GM18508 (cell line): ENCODE results near the gene BUD23.
"Not testable (repeated sequence)": the region's sequence is repeated elsewhere in the genome, so short reads cannot be mapped to it uniquely, and the experiment has no call there.

Experiments
- ATAC-seq: cut with Tn5 transposase; IDR thresholded peaks from one replicate; pipeline ENCODE4 v1.9.1; 2021; ENCODE audit warnings: moderate number of reproducible peaks; ENCODE audit not compliant: insufficient read depth, unreplicated experiment

The BUD23 gene

DNA sequence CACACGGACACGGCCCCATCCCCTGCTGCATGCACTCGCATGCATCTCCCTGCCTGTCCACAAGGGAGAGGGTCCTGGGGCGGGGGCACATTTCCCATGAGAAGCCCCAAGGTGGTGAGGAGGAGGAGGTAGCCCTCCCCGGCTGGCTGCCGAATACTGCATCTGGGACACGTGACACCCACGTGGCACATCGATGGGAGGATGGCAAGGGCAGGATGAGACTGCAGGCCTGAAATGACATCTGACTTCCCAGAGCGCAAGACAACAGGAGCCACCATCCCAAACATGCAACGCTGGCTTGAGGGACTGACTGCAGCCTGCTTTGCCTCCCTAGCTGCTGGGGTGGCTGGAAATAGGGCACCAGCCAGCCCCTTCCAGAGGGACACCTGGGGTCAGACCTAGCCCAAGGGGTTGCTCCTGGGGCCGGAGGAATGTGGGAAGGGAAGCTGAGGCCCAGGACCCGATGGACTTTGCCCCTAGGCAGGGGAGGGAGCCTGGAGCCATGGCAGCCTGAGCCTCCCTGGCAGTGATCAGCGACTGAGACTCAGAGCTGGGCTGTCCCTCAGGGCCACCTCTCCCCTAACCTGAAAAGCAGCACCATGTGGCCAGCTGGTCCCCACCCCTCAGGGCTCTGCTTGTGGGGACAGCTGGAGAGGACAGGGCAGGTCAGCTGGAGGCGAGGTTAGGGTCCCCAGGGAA, 16.1 kb downstream of the BUD23 start:
- no peak for ATAC-seq

DNA sequence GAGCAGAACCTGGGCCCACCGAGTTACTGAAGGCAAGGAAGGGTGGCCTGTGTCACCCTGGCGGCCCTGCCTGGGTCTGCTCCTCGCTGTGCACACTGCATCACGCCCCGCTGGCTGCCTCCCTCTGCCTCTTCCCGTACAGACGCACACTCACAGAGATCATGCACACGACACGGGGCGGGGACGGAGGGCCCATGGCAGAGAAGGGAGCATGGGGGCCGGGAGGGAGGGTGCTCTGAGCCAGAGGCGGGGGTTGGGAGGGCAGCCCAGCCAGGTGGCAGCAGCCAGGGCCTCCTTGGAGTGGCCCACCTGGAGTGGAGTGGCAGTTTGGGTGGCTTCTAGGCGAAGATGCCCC, 16.6 kb downstream of the BUD23 start:
- ATAC-seq, result no peak

DNA sequence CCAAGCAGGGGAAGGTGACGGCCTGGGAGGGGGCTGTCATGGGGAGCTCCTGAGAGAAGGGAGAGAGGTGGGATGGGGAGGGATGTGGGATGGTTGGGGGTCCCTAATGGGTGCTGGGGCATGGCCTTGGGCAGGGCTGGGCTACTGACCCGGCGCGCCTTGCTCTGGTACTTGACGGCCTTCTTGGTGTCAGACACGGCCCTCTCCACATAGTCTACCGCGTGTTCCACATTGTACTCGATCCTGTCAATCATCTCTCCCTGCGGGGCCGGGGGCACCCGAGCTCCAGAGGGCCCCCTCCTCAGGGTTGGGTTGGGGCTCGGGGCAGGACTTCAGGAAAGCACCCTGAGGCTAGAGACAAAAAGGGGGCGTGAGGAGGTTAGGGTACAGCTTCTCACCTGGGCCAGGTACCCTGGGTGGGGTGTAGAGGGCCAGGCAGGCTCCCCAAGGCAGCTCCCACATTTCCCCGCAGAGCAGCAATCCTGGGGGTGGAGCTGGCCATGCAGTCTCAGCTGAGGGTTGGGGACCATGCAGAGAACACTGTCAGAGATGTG, 17.3 kb downstream of the BUD23 start:
- no peak for ATAC-seq

DNA sequence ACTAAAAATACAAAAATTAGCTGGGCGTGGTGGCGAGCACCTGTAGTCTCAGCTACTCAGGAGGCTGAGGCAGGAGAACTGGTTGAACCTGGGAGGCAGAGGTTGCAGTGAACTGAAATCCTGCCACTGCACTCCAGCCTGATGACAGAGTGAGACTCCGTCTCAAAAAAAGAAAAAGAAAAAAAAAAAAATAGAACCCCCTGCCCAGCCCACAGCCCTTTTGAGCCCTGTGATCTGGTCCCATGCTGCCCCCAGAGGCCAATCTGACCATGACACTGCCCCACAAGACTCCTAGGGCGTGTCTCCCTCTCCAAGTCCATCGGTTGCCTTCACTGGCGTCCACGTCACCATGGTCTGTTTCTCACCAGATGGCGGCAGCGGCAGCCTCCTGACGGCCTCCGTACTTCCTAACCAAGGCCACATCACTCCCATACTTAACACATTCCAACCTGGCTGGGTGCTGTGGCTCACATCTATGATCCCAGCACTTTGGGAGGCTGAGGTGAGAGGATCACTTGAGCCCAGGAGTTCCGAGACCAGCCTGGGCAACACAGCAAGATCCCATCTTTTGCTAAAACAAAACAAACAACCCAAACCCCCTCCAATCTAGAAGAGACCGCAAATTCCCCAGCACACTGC, 18.1 kb downstream of the BUD23 start:
- no peak for ATAC-seq

DNA sequence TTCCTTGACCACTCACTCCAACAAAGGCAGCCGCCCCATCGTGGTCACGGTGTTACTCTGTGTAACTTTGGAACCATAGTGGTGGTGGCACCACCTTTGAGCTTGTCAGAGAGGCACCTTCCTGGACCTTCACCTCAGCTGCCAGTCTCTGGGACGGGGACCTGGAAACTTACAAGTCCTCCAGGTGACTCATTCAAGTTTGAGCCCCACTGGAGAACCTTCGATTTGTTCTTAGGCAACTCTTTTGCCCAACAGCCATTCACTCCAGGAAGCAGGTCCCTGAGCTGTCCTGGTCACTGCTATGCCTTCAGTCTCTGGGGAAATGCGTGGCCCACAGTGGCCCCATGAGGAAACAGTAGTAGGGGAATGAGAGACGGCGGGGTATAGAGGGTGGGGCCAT, 18.8 kb downstream of the BUD23 start:
- no peak for ATAC-seq

DNA sequence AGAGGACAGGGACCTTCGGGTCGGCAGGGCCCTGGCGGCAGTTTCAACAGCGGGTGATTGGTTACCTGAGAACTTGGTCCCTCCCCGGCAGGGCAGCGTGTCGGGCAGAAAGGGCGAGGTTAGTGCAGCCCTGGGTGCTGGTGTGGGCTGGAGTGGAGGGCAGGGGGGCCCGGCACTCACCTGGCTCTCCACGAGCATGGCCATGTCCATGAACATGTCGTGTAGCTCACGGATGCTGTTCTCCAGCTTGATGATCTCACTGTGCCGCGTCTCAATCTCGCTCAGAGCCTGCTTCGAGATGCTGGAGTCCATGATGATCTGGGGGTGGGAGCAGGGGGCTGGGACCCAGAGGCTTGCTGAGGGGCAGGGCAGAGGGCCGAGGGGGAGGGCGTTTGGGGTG, 19.3 kb downstream of the BUD23 start:
- no peak for ATAC-seq

DNA sequence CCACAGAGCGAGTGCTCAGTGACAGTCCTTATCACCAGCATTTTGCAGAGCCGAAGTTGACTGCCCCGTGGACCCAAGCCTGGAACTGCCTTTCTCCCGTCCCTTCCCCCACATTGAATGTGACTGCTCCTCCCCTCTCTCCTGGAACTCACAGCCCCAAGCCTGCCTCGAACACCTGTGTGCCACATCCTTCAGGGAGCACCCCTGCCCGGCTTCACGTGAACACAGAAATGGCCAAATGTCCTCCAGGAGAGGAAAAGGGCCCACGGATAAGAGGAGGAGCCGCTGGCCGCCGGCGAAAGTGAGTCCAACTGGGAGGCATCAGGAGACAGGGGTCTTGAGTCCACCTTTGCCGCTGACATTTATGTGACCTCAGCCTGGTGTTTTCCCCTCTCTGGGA, 19.8 kb downstream of the BUD23 start:
- no peak for ATAC-seq

DNA sequence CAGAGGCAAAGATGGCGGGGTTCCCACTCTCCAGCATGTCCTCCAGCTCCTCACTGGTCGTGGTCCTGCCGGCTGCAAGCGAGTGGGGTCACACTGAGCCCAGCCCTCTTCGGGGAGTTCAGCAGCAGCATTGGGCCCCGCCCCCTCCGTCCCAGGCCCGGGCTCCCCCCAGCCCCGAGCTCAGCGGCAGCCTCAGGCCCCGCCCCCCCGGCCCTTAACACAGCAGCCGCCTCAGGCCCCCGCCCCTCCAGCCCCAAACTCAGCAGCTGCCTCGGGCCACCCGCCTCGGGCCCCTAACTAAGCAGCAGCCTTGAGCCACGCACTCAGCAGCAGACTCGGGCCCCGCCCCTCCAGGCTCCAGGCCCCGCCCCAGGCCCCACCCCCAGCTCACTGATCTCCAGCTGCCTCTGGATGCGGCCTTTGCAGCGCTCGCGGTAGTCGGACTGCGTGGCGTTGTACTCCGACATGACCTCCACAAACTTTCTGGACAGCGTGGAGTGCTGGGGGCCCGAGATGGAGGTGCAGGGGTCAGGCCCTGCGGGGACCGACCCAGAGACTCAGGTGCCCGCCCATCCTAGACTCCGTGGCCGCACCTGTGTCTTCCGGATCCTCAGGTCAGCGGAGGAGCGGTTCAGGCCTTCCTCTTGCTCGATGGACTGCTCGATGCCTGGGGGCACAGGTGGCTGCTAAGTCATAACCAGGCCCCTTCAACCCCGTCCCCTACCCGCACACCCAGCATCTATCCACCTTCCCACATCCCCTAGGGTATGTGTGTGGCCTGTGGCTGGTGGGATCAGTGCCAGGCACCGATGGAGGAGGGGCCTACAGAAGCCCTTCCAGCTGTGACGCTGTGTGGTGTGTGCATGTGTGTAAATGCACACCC, 20.6 kb downstream of the BUD23 start:
- ATAC-seq, result no peak

DNA sequence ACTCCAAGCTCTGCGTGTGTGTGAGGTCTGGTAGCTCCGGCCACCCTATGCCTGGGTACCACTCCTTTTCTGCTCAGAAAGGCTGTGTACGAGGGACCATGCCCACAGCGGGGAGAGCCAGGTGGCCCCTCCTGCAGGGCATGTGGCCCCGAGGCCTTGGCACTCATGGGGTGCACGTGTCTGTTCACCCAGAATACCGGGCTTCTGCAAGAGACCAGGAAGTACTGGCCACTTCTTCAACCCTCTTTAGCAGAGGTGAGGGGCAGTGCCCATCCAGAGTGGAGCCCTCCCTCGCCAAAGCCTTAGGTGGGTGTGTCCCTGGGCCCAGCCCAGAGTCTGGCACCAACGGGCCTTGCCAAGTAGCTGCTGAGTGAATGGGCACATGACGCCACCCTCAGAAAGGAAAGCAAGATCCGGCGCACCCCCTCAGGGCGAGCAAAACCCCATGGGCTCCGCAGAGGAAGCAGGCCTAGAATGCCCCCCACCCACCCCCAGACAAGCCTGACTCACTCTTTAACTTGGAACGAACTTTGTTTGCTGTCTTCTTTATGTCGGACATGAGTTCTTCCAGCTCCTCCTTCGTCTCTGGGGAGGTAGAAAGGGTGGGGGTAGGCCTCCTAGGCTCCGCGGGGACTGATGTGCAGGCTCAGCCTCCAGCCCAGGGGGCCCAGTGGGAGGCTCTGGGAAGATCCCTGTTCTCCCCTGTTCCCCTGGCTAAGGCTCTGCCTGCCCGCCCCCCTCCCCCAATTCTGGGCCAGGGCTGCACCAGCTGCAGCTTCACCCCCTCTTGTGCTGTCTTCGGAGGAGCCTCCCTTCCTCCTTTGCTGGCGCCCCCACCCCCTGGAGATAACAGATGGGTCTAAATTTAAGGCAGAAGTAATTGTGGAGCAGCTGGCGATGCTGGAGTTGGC, 21.5 kb downstream of the BUD23 start:
- no peak for ATAC-seq

DNA sequence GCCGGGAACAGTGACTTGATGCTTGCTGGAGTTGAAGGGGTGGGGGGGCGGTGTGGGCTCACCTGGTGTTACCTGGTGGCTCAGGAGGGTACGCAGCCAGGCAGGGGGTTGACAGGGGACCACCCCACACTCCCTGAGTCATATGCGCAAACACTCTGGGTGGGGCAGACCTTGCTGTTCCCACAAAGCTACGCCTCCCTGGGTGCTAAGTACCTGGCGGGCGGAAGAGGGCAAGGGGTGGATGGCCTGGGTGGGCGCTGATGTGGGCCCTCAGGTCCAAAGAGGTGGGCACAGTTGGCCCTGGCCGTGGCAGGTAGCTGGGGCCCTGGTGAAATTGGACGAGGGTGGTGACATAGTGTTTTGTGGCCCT, 22.1 kb downstream of the BUD23 start:
- no peak for ATAC-seq

DNA sequence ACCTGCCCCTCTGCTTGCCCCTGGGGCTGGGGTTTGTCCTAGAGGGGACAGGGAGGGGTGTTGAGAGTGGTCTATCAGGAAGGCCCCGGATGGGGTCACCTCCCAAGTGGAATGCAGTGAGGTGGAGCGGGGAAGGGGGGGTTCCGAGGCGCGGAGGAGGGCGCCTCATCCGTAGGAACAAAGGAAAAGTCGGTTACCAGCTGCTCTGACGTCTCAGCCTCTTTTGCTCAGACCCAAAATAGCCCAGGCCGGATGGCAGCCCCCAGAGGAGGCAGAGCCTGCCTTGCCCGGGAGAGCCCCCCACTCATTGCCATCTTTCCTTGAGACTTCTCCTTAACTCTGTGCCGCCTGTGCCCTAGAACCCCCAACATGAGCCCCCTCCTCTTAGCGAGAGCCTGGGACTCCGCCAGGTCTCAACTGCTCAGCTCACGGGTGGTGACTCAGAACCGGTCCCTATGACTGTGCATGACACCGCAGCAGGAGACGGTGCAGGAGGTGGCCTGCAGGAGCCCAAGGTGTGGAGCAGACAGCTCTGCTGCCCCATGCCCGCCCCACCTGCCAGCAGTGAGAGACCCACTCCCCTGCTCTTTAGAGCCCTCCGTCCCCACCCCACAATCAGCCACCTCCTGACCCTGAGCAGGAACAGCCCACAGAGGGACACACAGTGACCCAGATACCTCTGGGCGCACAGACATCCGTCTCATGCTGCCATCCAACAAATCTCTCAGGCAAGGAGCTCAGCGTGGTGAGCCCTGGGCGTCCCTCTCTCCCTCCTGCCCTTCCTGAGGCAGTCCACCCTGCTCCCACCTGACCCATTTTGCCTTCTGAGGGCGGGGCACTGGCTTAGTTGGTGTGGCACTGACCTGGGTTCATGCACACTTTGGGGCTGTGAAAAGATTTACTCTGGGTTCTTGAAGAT, 23.0 kb downstream of the BUD23 start:
- ATAC-seq, result no peak

DNA sequence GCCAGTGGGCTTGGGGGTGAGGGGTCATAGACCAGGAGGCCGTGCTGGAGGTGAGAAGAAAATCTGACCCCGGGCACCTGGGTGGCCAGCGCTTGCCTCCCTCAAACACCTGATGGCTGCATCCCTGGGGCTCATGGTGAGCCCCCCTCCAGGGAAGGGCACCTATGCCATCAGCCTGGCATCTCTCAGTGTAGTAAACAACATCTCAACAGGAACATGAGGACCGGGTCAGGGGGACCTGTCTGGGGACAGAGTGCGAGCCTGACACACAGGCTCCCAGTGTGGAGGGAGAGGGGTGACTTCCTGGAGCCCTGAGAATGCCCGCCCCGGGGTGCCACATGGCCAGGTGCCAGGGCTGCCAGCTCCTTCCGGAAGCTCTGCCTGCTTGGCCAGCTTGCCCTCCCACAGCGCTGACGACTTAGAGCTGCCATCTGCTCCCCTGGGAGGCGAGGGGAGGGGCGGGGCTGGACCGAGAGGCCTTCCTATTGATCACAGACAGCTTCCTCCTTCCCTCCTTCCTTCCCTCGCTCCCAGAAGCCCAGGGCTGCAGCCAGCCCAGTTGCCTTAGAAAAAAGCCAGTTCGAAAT, 23.7 kb downstream of the BUD23 start:
- no peak for ATAC-seq

DNA sequence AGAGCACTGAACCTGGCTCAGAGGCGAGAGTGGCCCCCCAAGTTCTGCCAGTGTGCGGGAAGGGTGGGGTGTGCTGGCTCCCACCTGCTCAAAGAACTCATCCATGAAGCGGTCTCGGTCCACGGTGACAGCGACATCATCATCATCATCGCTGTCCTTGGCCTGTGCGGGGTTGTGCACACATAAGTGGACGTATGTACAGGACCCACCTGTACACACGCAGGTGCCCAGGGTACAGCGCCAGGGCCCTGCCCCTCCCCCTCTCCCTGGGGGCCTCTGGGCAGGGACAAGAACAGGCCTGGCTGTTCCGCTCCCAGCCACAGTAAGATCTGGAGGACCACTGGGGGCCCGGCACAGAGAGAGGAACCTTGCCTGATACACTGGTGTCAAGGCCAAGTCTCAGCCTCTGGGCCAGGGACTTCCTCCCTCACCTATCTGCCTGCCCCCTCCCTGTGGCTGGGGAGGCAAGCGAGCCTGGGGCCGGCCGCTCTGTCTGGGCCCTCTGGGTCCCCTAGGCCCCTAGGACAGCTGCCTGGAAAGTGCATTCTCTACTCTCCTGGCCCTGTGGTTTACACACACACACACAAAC, 25.7 kb downstream of the BUD23 start:
- ATAC-seq, result no peak

DNA sequence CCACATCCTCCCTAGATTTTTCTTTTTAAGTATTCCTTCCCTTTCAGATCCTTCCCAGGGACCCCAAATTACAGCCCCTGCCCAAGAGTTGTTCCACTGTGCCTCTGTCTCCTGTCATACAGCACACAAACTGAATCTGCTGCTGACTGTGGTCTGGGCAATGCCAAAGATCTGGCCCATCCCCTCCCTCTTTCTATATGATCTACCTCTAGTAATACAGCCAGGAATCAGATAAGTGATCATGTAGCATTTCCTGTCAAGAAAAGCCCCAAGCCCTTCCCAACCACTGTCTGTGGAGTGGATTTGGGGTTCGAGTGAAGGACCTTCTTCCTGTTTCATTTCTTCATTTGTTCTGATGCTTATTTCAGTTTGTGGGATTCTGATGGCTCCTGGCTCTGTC, 29.4 kb downstream of the BUD23 start:
- ATAC-seq, result no peak

DNA sequence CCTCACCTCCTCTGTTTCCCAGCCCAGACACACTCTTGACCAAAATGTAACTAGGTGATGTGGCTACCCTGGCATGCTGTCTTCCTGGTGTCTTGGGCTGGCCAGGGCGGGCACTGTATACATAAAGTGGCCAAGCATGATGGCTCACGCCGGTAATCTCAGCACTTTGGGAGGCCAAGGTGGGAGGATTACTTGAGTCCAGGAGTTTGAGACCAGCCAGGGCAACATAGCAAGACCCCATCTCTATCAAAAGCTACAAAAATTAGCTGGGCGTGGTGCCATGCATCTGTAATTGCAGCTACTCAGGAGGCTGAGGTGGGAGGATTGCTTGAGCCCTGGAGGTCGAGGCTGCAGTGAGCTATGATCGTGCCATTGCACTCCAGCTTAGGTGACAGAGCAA, 29.9 kb downstream of the BUD23 start:
- ATAC-seq, result not testable (repeated sequence)

DNA sequence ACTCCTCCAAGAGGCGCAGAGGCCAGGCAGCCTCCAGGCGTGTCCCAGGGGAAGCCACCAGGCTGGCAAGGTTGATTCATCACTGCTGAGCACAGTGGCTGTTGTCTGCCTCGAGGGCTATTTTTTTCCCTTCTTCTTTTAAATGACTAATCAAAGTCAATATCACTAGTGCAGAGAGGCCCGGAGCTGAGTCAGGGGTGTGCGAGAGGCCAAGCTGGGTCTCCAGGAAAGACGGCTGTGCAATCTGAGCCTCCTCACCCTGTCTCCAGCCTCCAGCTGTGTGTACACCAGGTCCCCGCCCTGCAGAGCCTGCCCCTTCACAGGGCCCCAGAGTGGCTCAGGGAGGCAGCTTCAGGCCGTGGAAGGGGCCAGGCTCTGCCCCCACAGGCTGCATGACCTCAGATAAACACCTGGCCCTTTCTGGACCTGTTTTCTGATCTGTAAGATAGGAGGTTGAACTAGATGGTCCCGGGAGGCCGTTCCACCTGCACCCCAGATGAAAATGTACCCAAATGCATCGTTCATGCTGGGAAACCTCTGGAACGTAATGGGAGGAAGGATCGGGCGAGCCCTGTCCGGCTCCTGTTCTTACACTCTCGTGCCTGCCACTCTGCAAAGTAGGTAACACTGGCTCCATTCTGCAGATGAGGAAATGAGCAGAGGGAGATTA, 32.4 kb downstream of the BUD23 start:
- no peak for ATAC-seq

DNA sequence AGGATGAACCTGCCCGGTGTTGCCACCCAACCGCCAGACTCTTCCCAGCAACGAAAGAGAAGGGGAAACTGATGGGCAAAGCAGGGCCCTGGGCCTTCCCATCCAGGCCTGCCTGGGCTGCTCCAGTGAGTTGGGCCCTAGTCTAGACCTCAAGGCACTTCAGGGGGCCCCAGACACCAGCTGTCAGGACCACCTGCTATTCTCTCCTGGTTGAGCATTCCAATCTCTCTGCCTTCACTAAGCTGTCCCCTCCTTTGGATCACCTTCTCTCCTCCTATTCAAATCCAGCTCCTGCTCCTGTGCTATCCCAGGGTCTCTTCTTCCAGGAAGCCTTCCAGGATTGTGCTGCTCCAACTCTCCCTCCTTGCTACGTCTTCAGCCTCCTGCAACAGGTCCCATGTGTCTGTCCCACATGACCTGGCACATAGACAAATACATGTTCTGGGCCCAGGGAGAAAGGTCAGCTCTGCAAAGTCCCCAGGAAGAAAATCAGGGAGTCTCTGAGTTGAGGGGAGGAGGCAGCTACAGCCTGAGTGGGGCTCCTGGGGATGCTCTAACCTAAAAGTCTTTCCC, 33.0 kb downstream of the BUD23 start:
- ATAC-seq, result no peak
